GM19351 (cell line): ENCODE data around the gene TSPEAR.
"Not testable (repeated sequence)": the region's sequence is repeated elsewhere in the genome, so short reads cannot be mapped to it uniquely, and the experiment has no call there.

Source experiments
- ATAC-seq: cut with Tn5 transposase; IDR thresholded peaks from one replicate; pipeline ENCODE4 v1.9.1; 2021; ENCODE audit warnings: mild to moderate bottlenecking, moderate library complexity; ENCODE audit not compliant: unreplicated experiment

Gene TSPEAR

DNA sequence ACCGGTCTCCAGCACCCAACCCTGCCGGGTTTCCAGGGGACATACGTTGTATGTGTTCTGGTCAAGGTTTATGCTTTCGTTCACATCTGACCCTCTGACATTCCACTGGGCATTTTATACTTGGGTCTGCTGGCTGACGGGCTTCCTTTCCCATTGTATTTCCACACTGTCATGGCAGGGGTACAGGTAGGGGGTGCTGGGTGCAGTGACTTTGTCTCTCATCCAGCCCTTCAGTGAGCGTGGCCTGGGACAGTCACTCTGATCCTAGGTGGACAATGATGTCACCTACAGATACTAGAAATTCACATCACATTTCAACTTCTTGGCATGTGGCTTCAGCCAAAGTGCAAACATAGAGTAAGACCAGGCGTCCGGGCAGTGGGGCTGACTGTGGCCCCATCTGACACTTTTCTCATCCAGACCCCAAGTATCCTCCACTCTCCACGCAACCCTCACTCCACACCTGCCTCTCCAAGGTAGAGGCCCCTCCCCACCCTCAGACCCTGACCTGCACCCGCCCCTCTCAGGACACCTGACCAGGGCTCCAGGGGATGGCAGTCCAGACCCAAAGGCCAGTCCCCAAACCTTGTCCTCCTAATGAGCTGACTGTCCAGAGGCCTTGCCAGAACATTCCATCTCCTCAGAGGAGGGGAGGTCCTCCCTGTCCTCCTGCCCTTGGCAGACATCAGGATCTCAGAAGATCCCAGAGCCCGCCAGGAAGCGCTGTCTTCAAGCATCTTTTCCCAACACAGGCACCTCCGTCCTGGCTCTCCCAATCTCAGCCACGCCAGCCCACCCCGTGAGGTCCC lies 75.0 kb downstream of the TSPEAR start:
- no peak for ATAC-seq

DNA sequence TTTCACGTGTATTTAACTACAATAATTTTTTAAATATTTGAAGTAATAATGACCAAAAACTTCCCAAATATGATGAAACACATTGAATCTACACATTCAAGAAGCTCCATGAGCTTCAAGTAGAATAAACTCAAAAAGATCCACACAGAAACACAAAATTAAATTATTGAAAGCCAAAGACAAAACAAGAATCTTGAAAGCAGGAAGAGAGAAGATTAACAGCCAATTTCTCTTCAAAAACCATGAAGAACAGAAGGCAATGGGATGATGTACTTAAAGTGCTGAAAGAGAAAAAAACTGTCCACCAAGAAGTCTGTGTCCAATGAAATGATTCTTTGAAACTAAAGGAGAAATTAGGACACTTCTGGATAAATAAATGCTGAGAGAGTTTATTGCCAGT lies 79.3 kb downstream of the TSPEAR start:
- ATAC-seq: no peak

DNA sequence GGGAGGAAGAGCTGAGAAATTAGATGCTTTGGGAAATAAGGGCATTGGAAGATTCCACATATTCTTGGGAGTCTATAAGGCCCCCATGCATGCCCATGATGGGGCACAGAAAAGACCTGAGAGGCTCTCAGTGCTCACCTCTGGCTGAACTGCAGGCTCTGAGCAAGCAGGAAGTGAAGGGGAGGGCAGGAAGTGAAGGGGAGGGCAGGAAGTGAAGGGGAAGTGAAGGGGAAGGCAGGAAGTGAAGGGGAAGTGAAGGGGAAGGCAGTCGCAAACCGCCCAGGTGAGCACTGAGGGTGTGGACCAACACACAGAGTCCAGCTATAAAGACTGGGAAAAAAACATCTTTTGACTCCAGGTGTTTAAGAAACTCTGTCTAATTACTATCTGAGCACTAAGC lies 80.9 kb downstream of the TSPEAR start:
- ATAC-seq: no peak

DNA sequence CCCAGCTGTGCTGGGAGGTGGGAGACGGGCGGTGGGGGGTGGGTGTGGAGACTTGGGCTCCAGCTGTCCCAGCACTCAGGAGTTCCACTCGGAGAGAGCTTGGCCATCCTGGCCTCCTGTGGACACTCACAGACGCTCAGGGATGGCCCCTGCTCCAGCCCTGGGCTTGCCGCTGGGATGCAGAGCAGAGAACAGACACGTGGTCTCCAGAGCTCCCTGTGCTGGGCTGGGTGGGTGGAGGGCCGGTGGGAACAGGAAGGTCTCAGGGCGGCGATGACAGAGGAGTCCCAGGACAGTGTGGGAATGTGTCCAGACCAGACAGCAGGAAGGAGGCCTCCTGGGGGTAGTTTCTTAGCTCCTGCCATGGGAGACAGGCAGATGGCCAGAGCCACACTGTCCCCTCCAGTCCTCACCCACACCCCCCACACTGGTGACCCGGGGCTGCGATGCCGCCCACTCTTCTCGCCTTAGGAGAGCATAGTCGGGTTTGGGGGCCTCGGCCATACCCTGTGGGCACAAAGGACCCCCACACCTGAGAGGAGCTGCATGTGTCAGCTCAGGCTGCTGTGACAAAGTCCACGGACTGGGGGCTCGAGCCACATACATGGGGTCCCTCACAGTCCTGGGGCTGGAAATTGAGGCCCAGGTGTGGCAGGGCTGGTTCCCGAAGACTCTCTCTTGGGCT lies 82.5 kb downstream of the TSPEAR start:
- no peak for ATAC-seq

DNA sequence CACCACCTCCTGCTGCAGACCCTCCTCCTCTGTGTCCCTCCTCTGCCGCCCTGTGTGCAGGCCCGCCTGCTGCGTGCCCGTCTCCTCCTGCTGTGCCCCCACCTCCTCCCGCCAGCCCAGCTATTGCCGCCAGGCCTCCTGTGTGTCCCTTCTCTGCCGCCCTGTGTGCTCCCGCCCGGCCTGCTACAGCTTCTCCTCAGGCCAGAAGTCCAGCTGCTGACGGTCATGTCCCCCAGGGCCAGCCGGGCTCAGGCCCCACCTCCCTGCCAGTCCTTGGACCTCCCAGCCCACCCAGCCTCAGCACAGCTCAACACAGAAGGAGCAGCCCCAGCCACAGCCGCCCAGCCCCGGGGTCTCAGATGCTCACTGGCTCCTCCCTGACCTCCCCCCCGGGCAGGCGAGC lies 83.5 kb downstream of the TSPEAR start:
- ATAC-seq: not testable (repeated sequence)

DNA sequence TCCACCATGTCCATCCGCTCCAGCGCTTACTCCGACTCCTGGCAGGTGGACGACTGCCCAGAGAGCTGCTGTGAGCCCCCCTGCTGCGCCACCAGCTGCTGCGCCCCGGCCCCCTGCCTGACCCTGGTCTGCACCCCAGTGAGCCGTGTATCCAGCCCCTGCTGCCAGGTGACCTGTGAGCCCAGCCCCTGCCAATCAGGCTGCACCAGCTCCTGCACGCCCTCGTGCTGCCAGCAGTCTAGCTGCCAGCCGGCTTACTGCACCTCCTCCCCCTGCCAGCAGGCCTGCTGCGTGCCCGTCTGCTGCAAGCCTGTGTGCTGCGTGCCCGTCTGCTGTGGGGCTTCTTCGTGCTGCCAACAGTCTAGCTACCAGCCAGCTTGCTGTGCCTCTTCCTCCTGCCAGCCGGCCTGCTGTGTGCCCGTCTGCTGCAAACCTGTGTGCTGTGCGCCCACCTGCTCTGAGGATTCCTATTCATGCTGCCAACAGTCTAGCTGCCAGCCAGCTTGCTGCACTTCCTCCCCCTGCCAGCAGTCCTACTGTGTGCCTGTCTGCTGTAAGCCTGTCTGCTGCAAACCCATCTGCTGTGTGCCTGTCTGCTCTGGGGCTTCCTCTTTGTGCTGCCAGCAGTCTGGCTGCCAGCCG lies 84.1 kb downstream of the TSPEAR start:
- ATAC-seq: not testable (repeated sequence)

DNA sequence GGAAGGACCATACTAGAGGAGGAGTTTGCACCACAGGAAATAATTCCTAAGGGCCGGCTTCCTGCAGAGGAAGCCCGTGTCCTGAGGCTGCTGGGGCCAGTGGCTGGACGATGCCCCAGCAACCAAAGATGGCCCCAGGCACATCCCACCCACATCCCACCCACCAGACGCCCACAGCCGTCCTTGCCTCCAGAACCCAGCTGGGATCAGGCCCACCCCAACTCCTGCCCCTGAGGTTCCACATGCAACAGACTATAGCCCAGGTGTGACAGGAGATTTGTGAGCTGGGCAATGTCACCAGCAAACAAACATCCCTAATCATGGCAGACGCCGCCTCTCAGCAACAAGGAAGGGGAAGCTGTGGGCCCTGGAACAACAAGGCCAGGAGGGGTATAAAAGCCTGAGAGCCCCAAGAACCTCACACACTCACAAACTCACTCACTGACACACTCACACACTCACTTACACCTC lies 84.7 kb downstream of the TSPEAR start, which contains the start of gene KRTAP10-9:
TSS of gene KRTAP10-9 (plus strand) at position 421 of the 471 bp plus-strand sequence. CDS start 79 bp downstream, outside the sequence.
- no peak for ATAC-seq

DNA sequence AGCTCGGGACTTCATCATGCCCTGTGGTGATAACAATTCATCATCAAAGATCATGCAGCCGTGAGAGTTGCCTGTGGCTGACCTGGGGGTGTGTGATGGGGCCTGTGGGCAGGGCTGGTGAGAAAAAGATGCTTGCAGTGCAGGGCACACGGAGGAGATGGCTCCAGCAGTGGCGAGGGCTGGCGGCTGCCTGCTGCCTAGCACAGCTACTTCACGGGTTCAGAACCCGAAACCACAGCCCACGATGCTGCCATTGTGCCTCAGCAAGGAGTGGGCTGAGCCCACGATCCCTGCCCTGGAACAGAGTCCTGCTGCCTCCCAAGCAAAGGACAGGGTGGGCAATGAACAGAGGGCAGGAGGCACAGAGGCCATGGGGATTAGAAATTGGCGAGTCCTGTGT lies 85.1 kb downstream of the TSPEAR start:
- ATAC-seq: no peak

DNA sequence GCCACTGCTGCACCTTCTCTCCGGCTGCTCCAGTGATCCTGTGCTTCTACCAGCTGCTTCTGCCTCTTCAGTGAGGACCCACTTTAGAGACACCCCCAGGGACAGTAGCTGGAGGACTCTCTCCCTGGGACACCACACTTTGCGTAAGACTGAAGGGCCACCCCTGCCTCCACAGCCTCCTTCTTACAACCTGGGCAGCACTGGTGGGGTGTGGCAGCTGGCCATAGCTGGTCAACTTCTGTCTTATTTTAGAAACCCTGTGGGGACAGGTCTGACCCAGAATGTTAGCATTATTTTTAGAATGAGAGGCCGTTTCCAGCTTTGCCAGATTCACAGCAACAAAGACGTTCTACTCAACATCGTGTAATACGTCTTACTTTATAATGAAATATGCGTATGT lies 85.6 kb downstream of the TSPEAR start:
- ATAC-seq: no peak

DNA sequence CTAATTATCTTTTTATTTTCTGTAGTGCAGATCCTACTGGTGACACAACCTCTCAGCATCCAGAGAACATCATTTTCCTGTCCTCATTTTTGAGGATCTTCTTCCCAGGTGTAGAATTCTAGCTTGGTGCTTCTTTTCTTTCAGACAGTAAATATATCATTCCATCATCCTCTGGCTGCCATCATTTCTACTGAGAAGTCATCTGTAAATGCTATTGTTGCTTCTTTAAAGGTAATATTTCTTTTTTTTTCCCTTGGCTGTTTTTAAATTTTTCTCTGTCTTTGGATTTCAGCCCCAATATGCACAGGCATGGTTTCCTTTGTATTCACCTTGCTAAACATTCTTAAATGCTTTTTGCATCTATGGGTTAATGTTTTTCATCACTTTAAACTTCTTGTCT lies 87.8 kb downstream of the TSPEAR start:
- ATAC-seq: no peak

DNA sequence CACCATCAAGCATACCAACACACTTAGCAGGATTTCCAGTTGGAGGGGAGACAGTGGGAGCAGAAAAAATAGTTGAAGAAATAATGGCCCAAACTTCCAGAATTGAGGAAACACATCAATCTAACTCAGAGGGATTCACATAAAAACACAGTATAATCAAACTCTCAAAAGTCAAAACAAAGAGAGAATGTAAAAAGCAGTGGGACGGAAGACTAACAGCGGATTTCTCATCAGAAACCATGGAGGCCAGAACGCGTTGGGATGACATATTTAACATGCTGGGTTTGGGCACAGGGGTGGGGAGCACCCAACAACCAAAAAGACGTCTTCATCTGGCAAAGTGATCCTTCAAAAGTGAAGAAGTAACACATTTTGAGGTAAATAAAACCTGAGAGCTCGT lies 91.5 kb downstream of the TSPEAR start:
- no peak for ATAC-seq

DNA sequence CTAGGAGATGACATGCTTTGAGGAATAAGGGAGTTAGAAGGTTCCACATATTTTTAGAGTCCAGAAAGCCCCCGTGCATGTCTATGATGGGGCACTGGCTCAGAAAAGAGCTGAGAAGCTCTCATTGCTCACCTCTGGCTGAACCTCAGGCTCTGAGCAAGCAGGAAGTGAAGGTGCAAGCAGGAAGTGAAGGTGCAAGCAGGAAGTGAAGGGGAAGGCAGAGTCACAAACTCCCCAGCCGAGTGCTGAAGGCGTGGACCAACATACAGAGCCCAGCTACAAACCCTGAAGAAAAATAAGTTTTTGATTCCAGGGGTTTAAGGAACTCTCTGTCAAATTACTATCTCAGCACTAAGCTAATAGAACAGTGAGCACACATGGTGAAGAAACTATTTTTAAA lies 92.5 kb downstream of the TSPEAR start:
- no peak for ATAC-seq

DNA sequence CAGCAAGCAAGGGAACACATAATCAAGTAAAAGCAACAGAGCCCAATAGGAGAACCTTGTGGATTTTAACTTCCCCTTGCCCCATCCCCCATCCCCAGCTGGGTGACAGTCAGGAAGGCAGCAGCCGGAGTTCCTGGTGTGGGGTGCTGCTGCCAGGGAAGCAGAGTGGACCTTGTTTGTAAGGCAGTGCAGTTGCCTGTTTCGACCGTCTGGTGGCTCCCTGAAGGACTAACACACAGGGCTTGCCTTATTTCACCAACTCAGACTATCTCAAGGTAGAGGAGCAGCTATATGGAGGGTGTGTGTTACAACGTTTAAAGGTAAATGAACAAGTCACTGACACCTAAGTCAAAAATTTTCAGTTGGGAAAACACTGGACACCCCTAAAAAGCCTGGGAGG lies 92.9 kb downstream of the TSPEAR start:
- ATAC-seq: no peak

DNA sequence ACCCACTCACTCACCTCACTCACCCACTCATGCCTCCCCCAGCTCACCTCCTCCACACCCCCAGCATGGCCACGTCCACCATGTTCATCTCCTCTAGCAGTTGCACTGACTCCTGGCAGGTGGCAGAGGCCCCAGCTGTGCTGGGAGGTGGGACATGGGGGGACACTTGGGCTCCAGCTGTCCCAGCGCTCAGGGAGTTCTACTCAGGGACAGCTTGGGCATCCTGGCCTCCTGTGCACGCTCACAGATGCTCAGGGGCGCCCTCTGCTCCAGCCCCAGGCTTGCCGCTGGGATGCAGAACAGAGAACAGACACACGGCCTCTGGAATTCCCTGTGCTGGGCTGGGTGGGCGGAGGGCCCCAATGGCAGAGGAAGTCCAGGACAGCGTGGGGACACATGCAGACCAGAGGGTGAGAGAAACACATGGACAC lies 94.3 kb downstream of the TSPEAR start:
- no peak for ATAC-seq

DNA sequence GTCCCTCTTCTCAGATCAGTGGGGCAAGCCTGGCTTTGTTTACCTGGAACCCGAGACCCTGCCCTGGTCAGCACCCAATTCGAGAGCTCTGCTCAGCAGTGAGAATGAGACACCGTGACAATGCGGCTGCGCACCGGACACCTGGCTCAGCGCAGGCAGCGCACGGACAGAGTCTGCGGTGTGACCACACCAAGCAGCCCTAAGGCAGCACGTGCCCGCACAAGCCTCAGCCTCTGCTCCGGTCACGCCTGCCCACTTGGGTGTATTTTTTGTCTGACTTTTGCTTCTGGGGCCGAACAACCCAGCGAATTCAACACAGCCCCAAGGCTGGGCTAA lies 94.8 kb downstream of the TSPEAR start:
- ATAC-seq: no peak

DNA sequence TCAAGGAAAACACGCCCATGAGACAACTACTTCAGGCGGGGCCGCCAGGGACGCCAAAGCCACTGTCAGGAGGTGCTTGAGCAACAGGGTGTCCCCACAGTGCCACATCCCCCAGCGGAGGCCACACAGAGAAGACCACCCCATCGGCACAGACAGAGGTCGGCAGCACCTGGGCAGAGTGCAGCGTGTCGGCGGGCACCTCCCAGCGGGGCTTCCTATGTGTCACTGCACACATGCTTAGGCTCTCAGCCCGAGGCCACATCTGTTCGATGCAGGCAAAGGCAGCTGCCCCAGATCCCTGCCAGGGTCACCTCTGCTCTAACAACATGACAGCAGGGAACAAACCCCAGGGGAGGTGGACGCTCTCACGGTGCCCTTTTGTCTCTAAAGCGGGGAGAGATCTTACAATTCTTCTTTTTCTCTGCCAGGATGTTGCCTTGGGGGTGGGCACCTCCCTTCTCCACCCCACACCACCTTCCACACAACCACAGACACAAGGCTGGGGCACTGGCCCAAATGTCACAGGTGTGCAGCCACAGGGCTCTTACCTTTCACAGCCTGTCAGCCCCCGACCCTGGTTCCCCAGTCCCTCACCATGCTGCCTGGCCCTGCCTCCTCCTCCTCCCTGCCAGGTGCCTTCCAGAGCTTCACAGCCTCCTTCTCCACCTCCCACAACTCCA lies 95.3 kb downstream of the TSPEAR start:
- no peak for ATAC-seq

DNA sequence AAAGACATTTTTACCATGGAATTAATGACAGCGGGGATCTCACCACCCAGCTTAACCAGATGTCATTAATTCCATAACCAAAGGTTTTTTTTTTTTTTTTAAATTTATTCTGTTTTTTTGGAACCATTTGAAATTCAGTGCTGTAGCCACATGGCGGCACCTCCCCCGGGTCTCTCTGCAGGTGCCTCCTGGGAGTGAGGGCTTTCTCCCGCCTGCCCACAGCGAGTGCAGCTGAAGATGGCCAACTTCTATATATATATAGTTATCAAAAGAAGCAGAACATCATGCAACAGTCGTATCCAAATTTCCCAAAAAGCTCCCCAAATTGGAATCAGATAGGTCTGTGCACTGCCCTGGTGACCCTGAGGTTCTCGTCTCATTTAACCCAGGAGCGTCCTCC lies 95.9 kb downstream of the TSPEAR start:
- no peak for ATAC-seq

DNA sequence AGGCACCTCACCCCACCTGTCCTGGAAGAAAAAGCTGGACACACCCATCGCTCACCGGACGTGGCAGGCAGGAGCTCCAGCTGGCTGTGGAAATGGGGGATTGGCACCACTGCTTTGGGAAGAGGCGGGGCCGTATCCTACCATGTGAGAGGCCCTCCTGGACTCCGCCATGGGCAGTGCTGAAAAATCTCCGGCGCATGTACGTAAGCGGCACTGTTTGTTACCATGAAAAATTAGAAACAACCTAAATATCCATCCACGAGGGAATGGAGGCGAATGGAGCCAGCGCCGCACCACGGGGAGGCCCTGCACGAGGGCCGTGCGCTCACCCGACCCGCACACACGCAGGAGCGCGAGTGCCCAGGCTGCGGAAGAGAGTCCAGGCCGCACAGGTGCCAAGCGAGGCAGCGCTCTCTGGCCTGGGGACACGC lies 96.4 kb downstream of the TSPEAR start:
- no peak for ATAC-seq

DNA sequence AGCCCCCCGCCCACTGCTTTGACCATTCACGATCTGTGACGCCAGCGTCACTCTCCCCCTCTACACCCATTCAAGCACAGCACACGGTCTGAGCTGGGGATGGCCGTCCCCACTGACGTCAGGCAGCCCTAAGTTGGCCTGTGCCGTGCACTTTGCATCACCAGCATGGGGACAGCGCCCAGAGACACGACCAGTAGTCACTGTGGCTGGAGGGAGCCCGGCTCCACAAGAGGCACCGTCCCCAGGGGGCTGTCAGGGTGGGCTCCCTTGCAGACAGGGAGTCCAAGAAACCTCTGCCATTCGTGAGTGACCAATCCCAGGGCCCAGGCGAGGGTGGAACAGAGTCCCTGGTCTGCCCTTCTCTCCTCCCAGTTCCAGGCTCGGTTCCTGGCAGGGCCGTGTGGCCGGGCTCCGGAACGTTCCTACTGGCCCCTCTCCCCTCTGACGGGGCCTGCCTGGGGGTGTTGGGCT lies 97.2 kb downstream of the TSPEAR start:
- no peak for ATAC-seq

DNA sequence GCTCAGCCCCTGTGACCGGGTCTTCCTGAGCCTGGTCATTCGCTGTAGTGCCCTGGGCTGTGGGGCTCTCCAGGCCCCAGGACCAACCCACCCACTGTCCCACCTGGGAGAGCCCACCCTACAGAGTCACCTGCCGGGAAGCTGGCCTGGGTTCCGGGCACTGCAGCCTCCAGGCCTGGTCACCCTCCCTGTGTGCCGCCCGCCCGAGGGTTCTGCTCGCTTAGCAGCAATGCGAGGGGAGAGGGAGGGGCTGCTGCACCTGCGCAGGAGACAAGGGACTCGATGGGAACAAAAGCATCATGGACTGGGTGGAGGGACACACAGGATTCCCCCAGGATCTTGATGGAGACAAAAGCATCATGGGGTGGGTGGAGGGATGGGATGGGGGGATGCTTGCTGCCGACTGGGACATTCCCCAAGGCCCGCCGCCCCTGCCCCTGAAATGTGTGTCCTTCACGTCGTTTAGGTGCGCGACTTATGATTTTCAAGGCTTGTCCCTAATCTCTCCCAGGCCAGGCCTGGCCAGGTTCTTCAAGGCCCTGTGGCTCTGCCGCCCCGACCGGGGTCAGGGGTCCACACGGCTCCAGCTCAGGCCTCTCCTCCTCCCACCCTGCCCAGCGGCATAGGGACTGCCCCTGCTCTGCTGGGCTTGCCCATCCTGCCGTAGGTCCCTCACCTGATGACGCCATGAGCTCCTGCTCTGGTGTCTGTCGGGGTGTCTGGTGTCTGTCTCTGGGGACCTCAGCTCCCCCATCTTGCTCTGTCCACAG lies 97.8 kb downstream of the TSPEAR start:
- ATAC-seq: no peak
